Measurements from ENCODE around the gene AMBRA1. TPM values are rescaled to one million over a fixed set of nuclear protein-coding genes. Genes with fewer than 3 reads are reported as not detected.
A peak's percentile ranks its signal among the peaks of the same experiment; 100 is the strongest.

Gene AMBRA1
- total and polyA plus RNA-seq, 11 donors: 5.6 to 23.5 (median 16.2) TPM

DNA sequence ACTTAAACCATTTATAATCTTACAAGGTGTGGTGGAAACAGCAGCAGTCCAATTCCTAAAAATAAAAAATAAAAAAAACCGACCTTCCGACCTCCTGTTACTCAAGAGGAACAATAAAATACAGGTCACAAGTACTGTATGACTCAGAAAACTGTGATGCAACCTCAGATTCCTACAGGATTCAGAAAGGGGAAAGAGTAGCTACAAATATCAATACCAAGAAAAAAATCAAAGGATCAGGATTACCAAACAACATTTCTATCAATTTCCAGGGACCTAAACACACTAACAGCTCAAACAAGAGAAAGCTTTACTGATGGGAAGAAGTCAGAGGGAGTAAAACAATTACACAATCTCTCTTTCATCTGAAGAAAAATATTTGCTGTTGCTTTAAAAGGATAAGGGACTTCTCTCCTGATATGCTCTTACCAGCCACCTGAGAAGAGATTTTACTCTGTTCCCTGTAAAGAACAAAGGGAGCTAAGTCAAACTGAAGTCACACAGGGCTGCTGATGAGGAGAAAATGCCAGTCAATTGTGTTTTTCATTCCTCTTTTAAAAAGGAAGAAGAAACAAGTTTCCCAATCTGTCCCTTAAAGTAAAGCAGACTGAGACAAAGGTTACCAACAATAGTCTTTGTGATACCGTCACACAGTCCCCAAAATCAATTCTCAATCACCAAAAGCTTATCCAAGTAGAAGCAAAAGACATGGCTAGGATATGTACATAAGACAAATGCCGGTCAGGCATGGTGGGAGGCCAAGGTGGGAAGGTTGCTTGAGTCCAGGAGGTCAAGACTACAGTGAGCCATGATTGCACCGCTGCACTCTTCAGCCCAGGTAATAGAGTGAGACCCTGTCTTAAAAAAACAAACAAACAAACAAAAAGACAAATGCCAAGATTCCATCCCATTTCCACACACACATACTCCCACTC lies 39.3 kb downstream of the AMBRA1 start:
- TF ChIP-seq, protein P1, sequence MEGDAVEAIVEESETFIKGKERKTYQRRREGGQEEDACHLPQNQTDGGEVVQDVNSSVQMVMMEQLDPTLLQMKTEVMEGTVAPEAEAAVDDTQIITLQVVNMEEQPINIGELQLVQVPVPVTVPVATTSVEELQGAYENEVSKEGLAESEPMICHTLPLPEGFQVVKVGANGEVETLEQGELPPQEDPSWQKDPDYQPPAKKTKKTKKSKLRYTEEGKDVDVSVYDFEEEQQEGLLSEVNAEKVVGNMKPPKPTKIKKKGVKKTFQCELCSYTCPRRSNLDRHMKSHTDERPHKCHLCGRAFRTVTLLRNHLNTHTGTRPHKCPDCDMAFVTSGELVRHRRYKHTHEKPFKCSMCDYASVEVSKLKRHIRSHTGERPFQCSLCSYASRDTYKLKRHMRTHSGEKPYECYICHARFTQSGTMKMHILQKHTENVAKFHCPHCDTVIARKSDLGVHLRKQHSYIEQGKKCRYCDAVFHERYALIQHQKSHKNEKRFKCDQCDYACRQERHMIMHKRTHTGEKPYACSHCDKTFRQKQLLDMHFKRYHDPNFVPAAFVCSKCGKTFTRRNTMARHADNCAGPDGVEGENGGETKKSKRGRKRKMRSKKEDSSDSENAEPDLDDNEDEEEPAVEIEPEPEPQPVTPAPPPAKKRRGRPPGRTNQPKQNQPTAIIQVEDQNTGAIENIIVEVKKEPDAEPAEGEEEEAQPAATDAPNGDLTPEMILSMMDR (IDR thresholded peaks at IDR 0.05): no peak
- TF ChIP-seq POLR2A (IDR thresholded peaks at IDR 0.05): no peak
- DNase-seq (no peak), ATAC-seq (peak; percentile 50 to 85 (median 80))
- Histone ChIP-seq H3K27me3 (no peaks in the 10 kb centered on the region), H3K27ac (peak overlapping the region in 11 of 12 donors; percentile 31 to 79 (median 56)), H3K36me3 (no peaks in the 10 kb centered on the region), H3K9me3 (no peaks in the 10 kb centered on the region), H3K4me3 (no peak overlapping the region), H3K4me1 (peaks cover 11 to 47% (median 29%) of the 10 kb centered on the region in 12 donors)
- intact Hi-C loops (cut with DNase I): no loop called here
- WGBS, 4 donors: 50 to 59% (median 58%) methylated on average over 5 of the region's 5 CpGs

DNA sequence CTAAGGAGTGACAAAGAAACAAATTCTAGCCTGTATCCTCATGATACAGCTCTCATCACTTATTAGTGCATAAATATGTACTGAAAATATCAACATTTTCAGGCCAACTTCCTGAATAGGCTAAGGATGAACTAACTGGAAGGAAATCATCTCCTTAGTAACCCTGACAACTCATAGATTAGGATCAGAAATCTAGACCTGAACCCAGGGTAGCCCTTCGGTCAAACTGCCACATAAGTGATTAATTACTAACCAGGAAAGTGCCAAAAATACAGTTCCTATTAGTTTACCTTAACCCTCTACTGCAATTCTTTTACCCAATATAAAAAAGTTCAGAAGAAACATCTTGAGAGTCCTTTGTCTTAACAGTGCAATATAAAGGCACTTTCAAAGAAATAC lies 40.0 kb downstream of the AMBRA1 start:
- 18 to 42% (median 36%) methylated on average over 1 of the region's 1 CpG for WGBS, 4 donors
- H3K36me3 ChIP-seq: no peaks in the 10 kb centered on the region
- peak overlapping the region in 10 of 12 donors; percentile 31 to 79 (median 57) for H3K27ac ChIP-seq
- H3K4me1 ChIP-seq: peaks cover 11 to 43% (median 29%) of the 10 kb centered on the region in 12 donors
- H3K4me3 ChIP-seq: peak overlapping the region in 1 of 12 donors; percentile 10
- no peak for DNase-seq
- H3K27me3 ChIP-seq: no peaks in the 10 kb centered on the region
- H3K9me3 ChIP-seq: no peaks in the 10 kb centered on the region
- intact Hi-C loops (cut with DNase I): no loop called here
- TF ChIP-seq, protein P1 (IDR thresholded peaks at IDR 0.05): no peak
- no peak for TF ChIP-seq POLR2A (IDR thresholded peaks at IDR 0.05)
- ATAC-seq: peak in 2 of 4 donors; percentile 10 to 31

DNA sequence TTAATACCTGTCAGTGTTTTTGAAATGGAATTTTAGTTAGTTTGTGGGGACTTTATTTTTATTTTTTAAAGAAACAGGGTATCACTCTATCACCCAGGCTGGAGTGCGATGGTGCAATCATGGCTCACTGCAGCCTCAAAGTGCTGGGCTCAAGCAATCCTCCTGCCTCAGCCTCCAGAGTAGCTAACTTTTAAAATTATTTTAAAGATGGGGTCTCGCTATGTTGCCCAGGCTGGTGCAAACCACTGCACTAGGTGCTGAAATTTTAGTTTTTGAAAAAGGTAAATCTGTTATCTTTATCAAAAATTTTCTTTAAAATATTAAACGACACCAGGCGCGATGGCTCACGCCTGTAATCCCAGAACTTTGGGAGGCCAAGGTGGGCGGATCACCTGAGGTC lies 42.6 kb downstream of the AMBRA1 start:
- no peak for ATAC-seq
- peaks cover 0 to 19% (median 13%) of the 10 kb centered on the region in 9 donors for H3K36me3 ChIP-seq
- WGBS, 4 donors: 98 to 99% (median 98%) methylated on average over 7 of the region's 7 CpGs
- H3K4me1 ChIP-seq: peaks cover 11 to 45% (median 31%) of the 10 kb centered on the region in 12 donors
- H3K9me3 ChIP-seq: no peaks in the 10 kb centered on the region
- TF ChIP-seq, protein P1 (IDR thresholded peaks at IDR 0.05): no peak
- TF ChIP-seq POLR2A (IDR thresholded peaks at IDR 0.05): no peak
- no peak overlapping the region for H3K27ac ChIP-seq
- H3K4me3 ChIP-seq: no peak overlapping the region
- H3K27me3 ChIP-seq: no peaks in the 10 kb centered on the region
- intact Hi-C loops (cut with DNase I): no loop called here
- DNase-seq: no peak

DNA sequence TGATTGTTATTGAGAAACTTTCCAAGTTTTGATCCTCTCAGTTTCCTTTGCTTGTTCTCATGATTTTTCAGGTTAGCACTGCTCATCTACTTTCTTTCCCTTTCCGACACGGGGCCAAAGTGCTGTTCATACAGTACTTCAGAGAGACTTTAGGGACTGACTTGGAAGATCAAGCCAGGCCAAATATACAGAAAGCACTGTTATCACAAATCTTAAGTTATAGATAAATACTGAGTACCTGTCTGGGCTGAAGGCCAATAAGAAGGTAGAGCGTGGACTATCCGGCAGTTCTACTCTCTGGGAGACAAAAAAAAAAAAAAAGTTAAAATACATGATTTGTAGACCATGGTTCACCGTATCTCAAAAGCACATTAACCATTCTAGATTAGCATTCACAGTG lies 46.2 kb downstream of the AMBRA1 start:
- Histone ChIP-seq H3K9me3 (no peaks in the 10 kb centered on the region), H3K36me3 (peaks cover 0 to 55% (median 49%) of the 10 kb centered on the region in 9 donors), H3K27ac (no peak overlapping the region), H3K4me3 (no peak overlapping the region), H3K4me1 (peaks cover 0 to 9% (median 0%) of the 10 kb centered on the region in 12 donors), H3K27me3 (no peaks in the 10 kb centered on the region)
- DNase-seq (no peak), ATAC-seq (no peak)
- intact Hi-C loops (cut with DNase I): loop anchor here in 2 of 10 donors (5.0 to 10.0 kb wide), 2 partner anchors 67 to 245 kb away; partner anchors contain the start of genes ATG13 (in 2 of the 2) and HARBI1 (in 2 of the 2)
- TF ChIP-seq POLR2A (IDR thresholded peaks at IDR 0.05): no peak
- TF ChIP-seq, protein P1 (IDR thresholded peaks at IDR 0.05): no peak
- 87 to 94% (median 92%) methylated on average over 5 of the region's 5 CpGs for WGBS, 4 donors
